Kidney tubule cell (primary cell): ENCODE data around the gene CAMK1D.
"Not testable (repeated sequence)": the region's sequence is repeated elsewhere in the genome, so short reads cannot be mapped to it uniquely, and the experiment has no call there.

Experiments used
- DNase-seq: peaks from one replicate; pipeline ENCODE4 v3.0.0-alpha.2; 2018; ENCODE audit warnings: low spot score

CAMK1D gene

GRCh38 chr10:12466704-12467305 lies 117.5 kb downstream of the CAMK1D start:
- DNase-seq = peak; percentile 62

- no peak for DNase-seq
These were observed 120.0 kb downstream of the CAMK1D start for GRCh38 chr10:12469345-12469744.

- DNase-seq = no peak
These were observed 121.4 kb downstream of the CAMK1D start for GRCh38 chr10:12470719-12471118.

- DNase-seq = no peak
These were observed 121.8 kb downstream of the CAMK1D start for GRCh38 chr10:12471135-12471534.

- peak; percentile 7 for DNase-seq
These were observed 124.1 kb downstream of the CAMK1D start for GRCh38 chr10:12473491-12473890.

GRCh38 chr10:12474727-12475412 lies 125.5 kb downstream of the CAMK1D start:
- DNase-seq = no peak

- DNase-seq = no peak
These were observed 127.3 kb downstream of the CAMK1D start for GRCh38 chr10:12476656-12477055.

GRCh38 chr10:12479437-12479844 lies 130.1 kb downstream of the CAMK1D start:
- DNase-seq = no peak

GRCh38 chr10:12479924-12480323 lies 130.6 kb downstream of the CAMK1D start:
- DNase-seq = no peak

GRCh38 chr10:12480440-12480839 lies 131.1 kb downstream of the CAMK1D start:
- DNase-seq = no peak

- no peak for DNase-seq
These were observed 132.6 kb downstream of the CAMK1D start for GRCh38 chr10:12481924-12482323.

GRCh38 chr10:12482587-12482986 lies 133.2 kb downstream of the CAMK1D start:
- DNase-seq = no peak

GRCh38 chr10:12484002-12484918 lies 134.9 kb downstream of the CAMK1D start:
- peak; percentile 33 for DNase-seq

GRCh38 chr10:12484941-12485805 lies 135.8 kb downstream of the CAMK1D start:
- peak; percentile 6 for DNase-seq

- DNase-seq = no peak
These were observed 138.0 kb downstream of the CAMK1D start for GRCh38 chr10:12487366-12487765.

- no peak for DNase-seq
These were observed 139.3 kb downstream of the CAMK1D start for GRCh38 chr10:12488626-12489025.

GRCh38 chr10:12489357-12489756 lies 140.0 kb downstream of the CAMK1D start:
- no peak for DNase-seq

- DNase-seq = no peak
These were observed 140.5 kb downstream of the CAMK1D start for GRCh38 chr10:12489806-12490205.

GRCh38 chr10:12490963-12491362 lies 141.6 kb downstream of the CAMK1D start:
- DNase-seq = no peak

GRCh38 chr10:12491491-12491890 lies 142.1 kb downstream of the CAMK1D start:
- no peak for DNase-seq

- DNase-seq = no peak
These were observed 142.7 kb downstream of the CAMK1D start for GRCh38 chr10:12492016-12492415.

- DNase-seq = not testable (repeated sequence)
These were observed 147.7 kb downstream of the CAMK1D start for GRCh38 chr10:12497046-12497445.
